SU-DHL-6 (cell line): ENCODE measurements around the gene HAT1.
"Not testable (repeated sequence)": the region's sequence is repeated elsewhere in the genome, so short reads cannot be mapped to it uniquely, and the experiment has no call there.

Experiments
- CTCF ChIP-seq: fragments of 200-600 bp; sonication (generic); IDR thresholded peaks from one replicate; pipeline ENCODE4 v1.5.1; 2017; ENCODE audit warnings: antibody characterized with exemption, mild to moderate bottlenecking, low read length, moderate library complexity; ENCODE audit not compliant: insufficient read depth, poor library complexity, severe bottlenecking
- EZH2phosphoT487 ChIP-seq: fragments of 200-600 bp; sonication (generic), shearing (Covaris generic); conservative IDR thresholded peaks from 2 replicates; pipeline ENCODE4 v1.6.1; 2018; ENCODE audit warnings: mild to moderate bottlenecking, antibody characterized with exemption, low read length, moderate library complexity, mixed read lengths

- not testable (repeated sequence) for TF ChIP-seq CTCF, EZH2phosphoT487
Observed at GRCh38 chr2:171997031-171997430, 74.8 kb downstream of the HAT1 start.
